ENCODE results near the gene SCGB1D4.

SCGB1D4 gene

DNA sequence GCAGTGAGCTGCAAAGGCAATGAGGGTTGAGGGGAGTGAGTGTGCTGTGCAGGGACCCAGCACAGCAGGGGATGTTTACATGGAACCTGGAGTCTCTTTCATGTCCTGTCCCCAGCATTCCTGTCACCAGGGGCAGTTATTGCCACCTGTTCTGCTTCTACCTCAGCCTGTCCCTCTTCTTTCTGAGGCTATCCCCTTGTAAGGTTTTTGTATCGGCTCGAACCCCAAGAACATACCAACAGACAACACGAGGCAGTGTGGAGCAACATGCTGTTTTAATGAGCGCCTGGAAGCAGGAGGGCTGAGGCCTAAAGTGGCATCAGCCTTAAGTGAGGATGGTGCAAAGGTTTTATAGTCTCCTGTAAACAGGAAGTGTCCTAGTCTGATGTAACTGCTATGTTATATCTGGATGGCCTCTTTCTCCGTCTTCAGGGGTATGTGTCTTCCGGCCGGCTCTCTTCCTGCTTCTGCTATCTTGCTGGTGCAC is 25.0 kb downstream of the SCGB1D4 start:
- no peak for DNase-seq (ENCODE audit: low spot score)

DNA sequence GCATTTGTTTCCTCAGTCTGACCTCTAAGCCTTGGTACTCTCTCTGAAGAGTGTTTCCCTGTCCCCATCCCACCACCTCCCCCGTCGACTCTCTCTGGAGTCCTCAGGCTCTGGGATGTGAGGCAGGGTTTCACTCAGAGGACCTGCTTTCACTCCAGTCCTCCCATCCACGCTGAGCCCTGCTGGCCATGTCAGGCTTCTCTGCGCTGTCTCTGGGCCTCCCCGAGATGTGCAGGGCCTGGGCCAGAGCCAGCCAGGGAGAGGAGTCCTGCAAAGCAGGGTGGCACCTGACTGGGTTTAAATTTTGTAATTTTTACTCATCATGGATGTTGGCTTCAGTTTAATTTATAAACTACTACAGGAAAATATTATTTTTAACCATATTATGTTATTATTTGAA is 25.6 kb downstream of the SCGB1D4 start:
- no peak for DNase-seq (ENCODE audit: low spot score)

GRCh38 chr11:62269654-62270278 is 29.1 kb downstream of the SCGB1D4 start, which contains the start of gene SCGB2A2:
Gene SCGB2A2, plus strand, starts transcription at chr11:62270158. Its CDS starts 59 bp downstream, at chr11:62270217.
- DNase-seq (ENCODE audit: low spot score), result no peak

DNA sequence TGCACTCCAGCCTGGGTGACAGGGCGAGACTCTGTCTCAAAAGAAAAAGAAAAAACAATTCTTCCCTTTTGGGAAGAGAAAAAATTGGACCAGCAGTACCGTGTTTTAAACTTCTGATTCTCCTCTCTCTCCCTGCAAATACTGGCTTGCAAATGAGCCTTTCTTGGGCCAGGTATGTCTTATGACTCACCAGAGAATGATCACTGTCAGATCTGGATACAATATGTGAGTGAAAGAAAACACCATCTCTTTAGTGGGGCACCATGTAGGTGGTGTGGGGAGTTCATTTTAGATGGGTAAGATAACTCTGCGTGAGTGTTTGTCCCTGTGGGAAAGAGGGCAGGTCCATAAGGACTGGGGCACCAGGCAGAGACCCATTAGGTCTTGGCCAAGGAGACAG is 31.3 kb downstream of the SCGB1D4 start:
- DNase-seq (ENCODE audit: low spot score), result no peak

DNA sequence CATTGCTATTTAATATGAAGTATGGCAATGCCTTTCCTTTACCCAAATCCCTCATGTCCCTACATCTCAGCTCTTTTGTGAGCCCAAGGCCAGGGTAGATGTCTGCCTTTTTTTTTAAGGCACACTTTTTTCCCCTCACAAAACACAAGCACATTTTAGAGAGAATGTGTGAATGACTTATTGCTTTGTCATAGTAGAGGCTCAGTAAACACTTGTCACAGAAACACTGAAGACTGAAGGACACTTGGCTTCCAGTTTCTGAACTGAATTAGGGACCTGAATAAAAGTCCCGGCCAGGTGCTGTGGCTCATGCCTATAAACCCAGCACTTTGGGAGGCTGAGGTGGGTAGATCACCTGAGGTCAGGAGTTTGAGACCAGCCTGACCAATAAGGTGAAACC is 31.8 kb downstream of the SCGB1D4 start:
- no peak for DNase-seq (ENCODE audit: low spot score)

DNA sequence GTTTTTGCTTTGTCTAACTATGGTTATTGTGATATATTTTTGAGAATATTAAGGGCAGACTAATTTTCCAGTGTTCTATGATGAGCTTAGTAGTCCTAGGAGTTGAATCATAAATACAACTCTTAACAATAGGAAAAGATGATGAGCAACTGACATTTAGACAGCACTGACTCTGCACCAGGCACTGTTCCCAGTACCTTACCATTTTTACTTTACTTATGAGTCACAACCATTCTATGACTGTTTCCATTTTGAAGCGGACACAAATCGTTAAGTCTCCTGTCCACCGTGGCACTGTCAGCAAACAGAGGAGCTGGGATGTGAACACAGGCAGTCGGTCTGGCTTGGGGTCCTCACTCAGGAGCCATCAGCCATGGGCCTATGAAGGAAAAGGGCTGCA is 32.3 kb downstream of the SCGB1D4 start:
- DNase-seq (ENCODE audit: low spot score), result no peak

GRCh38 chr11:62264004-62264403 is 34.9 kb downstream of the SCGB1D4 start:
- DNase-seq (ENCODE audit: low spot score), result no peak

- DNase-seq (ENCODE audit: low spot score), result no peak
Measured at GRCh38 chr11:62260261-62260953, 38.5 kb downstream of the SCGB1D4 start.

- no peak for DNase-seq (ENCODE audit: low spot score)
Measured at GRCh38 chr11:62256281-62256680, 42.6 kb downstream of the SCGB1D4 start.

DNA sequence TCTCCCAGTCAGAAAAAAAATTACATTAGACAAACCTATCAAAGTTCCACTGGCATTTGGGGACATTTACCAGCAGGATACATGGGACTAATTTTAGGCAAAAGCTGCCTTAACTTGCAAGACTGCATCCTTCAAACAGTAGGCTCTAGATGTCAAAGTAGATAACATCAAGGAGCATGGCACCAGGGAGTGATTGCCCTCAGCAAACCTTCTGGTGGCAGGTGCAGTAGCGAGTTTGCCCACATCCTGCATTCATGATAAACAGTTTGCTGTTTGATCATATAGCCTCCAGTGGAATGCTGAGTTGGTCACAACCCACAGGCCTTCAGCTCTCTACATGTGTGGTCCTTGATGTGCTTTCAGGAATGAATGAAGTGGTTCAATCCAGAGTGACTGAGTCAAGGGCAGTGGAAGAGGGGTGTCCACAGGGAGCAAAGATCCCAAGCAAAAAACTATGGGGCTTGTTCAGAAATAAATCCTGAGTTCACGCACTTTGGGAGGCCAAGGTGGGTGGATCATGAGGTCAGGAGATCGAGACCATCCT is 44.8 kb downstream of the SCGB1D4 start:
- DNase-seq (ENCODE audit: low spot score), result no peak

DNA sequence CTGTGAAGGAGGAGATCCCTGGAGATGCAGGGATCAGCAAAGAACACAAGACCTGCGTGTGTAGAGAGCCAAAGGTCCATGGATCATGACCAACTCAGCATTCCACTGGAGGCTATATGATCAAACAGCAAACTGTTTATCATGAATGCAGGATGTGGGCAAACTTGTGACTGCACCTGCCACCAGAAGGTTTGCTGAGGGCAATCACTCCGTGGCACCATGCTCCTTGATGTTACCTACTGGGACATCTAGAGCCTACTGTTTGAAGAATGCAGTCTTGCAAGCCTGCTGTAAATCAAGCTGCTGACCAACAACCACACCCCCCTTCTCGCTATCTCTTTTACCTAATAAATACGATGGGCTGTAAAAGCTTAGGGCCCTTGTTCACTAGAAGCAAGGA is 47.2 kb downstream of the SCGB1D4 start:
- DNase-seq (ENCODE audit: low spot score), result no peak
